HG02852 (cell line): ENCODE results near the gene CCNDBP1.
"Not testable (repeated sequence)": the region's sequence is repeated elsewhere in the genome, so short reads cannot be mapped to it uniquely, and the experiment has no call there.

Experiments
- ATAC-seq: cut with Tn5 transposase; IDR thresholded peaks from one replicate; pipeline ENCODE4 v1.9.1; 2021; ENCODE audit warnings: mild to moderate bottlenecking, moderate library complexity; ENCODE audit not compliant: unreplicated experiment

CCNDBP1 gene

DNA sequence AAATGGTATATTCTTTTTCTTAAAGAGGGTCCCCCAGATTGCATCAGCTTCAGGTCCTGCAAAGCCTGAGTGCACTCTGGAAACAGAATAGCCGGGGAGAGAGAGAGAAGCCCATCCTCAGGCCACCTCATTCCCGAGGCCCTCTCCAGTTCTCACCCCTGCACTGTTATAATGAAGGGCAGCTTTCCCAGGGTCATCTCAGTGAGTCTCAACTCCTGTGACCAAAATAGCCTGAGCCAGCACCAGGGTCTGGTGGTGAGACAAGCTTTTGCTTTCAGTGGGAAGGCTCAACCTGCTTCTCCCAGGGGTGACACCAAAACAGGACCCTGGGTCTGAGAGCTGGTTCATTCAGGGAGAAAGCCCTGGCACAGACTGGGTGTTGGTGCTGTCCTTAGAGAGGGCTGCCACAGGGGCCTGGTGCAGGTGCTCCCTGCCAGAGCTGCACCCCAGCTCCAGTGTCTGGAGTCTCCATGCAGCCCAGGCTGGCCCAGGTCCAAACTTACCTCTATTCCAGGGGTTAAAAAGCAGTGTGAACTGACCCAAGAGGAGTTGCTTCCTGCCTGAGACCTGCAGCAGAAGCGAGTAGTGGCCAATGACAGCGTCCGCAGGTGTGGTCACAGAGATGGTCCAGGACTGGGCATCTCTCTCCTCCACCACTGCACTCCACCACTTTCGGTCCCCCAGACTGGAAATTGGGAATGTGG, 29.5 kb downstream of the CCNDBP1 start:
- ATAC-seq, result no peak

- no peak for ATAC-seq
These were observed 30.8 kb downstream of the CCNDBP1 start for GRCh38 chr15:43215961-43216360.

DNA sequence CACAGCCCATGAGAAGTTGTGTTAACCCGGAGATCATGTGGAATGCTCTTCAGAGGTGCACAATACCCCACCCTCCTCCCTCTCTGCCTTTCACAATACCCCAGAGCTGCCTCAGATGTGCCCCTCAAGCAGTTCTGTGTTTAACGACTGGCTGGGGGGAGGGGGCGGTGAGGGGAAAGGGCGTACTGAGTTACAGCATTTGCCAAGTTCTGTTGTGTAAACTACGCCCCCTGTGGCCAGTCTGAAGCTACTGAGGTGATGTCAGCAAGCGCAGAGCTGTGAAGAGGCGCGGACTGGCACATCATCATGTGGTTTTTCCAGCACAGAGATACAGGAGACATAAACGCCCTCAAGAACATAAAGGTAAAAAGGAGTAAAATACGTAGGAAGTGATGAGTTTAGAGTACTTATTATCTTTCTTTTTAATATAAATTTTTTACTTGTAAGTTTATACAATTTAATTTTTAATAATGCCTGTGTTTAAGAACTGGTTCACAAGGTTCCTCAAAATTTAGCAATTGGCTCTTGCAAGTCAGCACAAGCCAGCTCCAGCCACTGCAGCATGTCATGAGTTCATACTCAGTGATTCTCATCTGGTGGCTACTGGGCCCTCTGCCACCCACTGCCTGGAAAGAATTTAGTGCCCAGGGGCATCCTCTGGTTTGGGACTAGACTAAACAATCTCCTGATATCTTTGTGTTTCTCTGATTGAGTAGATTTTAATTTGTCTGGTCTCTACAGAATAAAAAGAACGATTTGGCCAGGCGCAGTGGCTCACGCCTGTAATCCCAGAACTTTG, 33.9 kb downstream of the CCNDBP1 start:
- ATAC-seq, result no peak

DNA sequence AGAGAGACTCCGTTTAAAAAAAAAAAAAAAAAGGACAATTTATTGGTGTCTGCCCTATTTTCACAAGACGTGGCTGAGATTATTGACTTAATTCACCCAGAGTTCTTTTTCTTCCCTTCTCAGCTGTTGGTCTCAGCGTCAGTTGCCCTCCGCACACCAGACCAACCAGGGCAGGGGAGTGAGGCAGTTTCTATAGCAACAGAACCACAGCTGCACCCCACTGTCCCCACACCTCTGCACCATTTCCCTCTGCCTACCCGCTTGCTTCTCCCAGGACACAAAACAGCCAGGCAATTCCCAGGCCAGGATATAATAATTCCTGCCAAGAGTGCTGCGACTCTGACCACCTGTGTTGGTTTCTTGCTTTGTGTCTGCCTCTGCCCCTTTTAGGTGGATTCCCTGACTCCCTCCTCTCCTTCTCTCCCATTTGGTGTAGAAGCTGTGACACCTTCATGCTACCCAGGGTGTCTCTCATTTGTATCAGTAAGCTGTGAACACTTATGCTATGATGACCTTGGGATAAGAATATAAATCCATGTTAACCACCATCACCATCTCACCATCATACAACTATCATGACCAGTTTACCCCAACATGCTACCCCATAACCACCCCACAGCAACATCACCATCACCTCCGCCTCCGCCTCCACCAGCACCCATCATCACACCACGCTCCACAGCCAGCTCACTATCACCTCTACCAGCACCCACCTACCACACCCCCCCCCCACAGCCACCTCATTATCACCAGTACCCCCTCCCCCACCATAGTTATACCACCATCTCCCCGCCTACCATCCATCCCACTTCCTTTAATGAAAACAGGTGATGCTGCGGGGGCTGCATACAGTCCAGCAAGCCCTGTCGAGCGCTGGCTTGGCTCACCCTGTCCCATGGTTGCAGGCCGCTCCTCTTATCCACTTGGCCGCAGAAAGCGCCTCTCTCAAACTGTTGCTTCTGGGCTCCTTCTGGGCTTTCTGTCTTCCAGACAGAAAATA, 35.0 kb downstream of the CCNDBP1 start:
- no peak for ATAC-seq

GRCh38 chr15:43220991-43221403, 35.8 kb downstream of the CCNDBP1 start, which contains the start of gene EPB42:
TSS of gene EPB42 (minus strand) at chr15:43221018. CDS start at chr15:43220825, 193 bp downstream.
- no peak for ATAC-seq

DNA sequence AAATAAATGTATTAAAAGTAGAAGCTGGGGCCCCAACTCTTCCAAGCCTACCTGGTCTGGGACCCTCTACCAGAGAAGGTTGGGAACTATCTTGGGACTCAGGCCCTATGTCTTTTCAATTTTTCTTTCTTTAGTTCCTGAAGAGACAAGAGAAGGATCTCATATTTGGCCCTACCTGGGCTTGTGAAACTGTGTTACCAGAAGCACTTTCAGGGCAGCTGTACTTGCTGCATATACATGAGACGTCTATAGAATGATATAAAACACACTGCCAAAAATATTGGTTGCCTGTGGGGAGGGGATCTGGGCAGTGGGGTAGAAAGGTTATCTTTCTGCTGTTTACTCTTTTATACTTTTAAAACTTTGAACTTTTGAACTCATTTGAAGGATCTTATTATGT, 36.2 kb downstream of the CCNDBP1 start:
- no peak for ATAC-seq

DNA sequence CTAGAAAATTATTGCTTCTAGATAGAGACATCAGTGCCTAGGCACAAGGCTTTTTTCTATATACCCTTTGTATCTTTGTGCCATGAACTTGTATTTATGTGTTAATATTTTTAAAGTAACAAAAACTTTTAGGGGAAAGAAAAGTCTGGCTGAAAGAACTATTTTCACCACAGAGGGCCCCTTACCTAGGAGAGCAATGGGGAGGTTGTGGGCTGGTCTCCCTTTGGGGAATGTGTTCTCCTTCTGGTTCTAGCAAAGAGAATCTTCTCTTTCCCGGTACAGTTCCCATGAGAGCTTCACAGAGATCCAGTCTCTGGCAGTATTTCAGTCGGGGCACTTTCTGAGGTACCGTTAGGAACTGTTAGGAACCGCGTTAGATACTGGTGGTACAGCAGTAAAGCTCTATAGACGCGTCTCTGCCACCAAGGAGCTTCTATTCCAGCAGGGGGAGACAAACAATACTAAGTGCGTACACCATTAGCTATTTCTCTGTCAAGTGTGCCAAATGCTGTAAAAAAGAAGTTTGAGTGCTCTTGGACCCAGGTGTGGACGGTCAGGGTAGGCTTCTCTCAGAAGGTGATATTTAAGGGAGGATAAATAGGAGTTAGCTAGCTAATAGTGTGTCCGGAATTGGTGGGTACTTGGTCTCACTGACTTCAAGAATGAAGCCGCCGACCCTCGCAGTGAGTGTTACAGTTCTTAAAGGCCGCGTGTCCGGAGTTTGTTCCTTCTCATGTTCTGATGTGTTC, 40.2 kb downstream of the CCNDBP1 start:
- no peak for ATAC-seq

- ATAC-seq, result not testable (repeated sequence)
These were observed 40.7 kb downstream of the CCNDBP1 start for GRCh38 chr15:43225950-43226255.

- no peak for ATAC-seq
These were observed 41.5 kb downstream of the CCNDBP1 start for GRCh38 chr15:43226436-43227305.

- ATAC-seq, result no peak
These were observed 44.8 kb downstream of the CCNDBP1 start for GRCh38 chr15:43229977-43230376.

DNA sequence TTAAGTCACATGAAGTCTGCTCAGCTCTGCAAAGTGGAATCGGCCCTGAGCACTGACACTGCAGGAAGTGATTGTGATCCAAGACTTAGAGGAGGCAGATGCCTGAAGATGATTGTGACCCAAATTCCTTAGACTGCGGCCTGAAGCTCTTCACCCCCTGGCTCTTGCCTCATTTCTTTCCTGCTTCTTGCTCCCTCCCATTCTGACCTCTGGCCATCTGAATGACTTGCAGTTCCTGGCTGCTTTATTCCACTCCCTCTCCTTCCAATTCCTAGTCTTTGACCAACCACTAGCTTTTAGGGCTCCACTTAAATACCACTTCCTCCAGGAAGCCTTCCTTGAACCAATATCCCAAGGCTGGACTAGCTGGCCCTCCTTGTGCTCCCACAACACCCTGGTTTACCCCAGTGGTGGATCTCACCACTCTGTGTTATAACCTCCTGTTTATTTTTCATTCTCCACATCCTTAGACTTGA, 45.5 kb downstream of the CCNDBP1 start:
- no peak for ATAC-seq

DNA sequence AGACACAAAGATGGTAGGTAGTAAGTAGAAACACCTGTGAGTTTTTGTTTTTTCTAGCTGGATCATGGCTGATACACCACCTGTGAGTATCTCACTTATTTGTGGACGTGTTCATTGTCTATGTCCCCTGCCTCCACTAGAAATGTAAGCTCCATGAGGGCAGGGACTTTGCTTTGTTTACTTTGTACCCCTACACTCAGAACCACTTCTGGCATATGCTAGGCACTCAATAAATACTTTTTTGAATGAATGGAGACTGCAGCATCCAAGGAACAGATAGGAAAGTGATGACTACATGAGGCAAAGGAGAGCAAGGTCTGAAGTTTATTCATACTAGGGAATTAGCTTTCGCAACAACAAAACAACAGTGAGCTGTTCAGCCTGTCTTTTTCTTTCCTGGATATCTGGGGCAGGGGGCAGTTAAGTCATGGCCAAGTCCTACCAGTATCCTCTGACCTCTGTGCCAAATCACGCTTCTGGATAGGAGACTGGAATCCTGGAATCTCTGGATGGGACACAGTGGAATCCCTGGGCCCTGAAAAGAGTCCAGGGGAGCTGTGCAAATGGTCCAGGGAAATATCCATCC, 47.2 kb downstream of the CCNDBP1 start:
- no peak for ATAC-seq

- no peak for ATAC-seq
These were observed 50.3 kb downstream of the CCNDBP1 start for GRCh38 chr15:43235536-43235935.

DNA sequence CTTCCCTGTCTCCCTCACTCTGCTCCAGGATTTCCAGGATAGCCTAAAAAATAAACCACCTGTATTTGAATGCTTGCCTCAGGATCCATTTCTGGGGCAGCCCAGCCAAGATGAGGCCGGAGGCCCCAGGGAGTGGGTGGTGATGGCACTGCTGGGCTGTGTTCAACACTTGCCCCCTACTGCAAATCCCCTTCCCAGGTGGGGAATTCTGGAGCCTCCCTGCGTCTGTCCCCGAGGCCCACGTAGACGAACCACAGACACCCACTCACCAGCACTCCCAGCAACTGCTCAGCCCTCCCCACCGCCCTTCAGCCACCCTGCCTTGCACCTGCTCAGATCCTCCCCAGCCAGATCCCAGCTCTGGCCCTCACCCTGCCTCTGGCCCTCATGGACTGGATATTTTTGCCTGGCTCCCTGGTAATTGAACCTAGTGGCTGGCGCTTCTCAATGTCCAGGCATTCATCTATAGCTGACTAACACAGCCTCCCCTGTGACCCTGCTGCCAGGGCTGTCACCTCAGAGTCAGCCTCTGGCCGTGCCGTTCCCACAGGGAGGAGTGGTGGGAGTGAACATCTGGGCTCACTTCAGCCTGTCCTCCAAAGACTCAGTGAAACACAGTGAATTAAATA, 52.8 kb downstream of the CCNDBP1 start:
- no peak for ATAC-seq

GRCh38 chr15:43238671-43239131, 53.5 kb downstream of the CCNDBP1 start:
- ATAC-seq, result no peak

- ATAC-seq, result no peak
These were observed 54.7 kb downstream of the CCNDBP1 start for GRCh38 chr15:43239732-43240491.

GRCh38 chr15:43241100-43241499, 55.9 kb downstream of the CCNDBP1 start:
- ATAC-seq, result no peak

GRCh38 chr15:43242616-43243015, 57.4 kb downstream of the CCNDBP1 start:
- ATAC-seq, result no peak
